HepG2 (cell line): ENCODE measurements around the gene GJC2. TPM values are rescaled to one million over a fixed set of nuclear protein-coding genes. Genes with fewer than 3 reads are reported as not detected.

Experiments used
- DR1 ChIP-seq: sonication (generic); formaldehyde crosslinking; IDR thresholded peaks from 2 replicates; pipeline ENCODE4 v1.8.0; 2021; ENCODE audit warnings: mild to moderate bottlenecking, missing genetic modification reagents, inconsistent platforms
- ETV6 ChIP-seq: sonication (generic); formaldehyde crosslinking; conservative IDR thresholded peaks from 2 replicates; pipeline ENCODE4 v1.4.0; 2020; ENCODE audit warnings: missing genetic modification reagents
- HMG20B ChIP-seq: conservative IDR thresholded peaks from 2 replicates; pipeline ENCODE4 v1.6.1; 2016; ENCODE audit warnings: missing genetic modification reagents, missing compliant biosample characterization
- JUN ChIP-seq: sonication (generic); formaldehyde crosslinking; IDR thresholded peaks from 2 replicates; pipeline ENCODE4 v1.4.0; 2020; ENCODE audit warnings: mild to moderate bottlenecking, missing genetic modification reagents
- POLR2G ChIP-seq: fragments of 200-400 bp; formaldehyde crosslinking; IDR thresholded peaks from 2 replicates; pipeline ENCODE4 v1.6.1; 2018; ENCODE audit warnings: mild to moderate bottlenecking, low read depth, low read length, moderate library complexity
- PPARG ChIP-seq: conservative IDR thresholded peaks from 2 replicates; pipeline ENCODE4 v1.6.1; 2016; ENCODE audit warnings: missing biosample characterization, missing genetic modification reagents
- RFXANK ChIP-seq: IDR thresholded peaks from 2 replicates; pipeline ENCODE4 v1.6.1; 2016
- TBP ChIP-seq: sonication (generic); formaldehyde crosslinking; IDR thresholded peaks from 2 replicates; pipeline ENCODE4 v1.5.0; 2020; ENCODE audit warnings: missing genetic modification reagents
- TOPORS ChIP-seq: sonication (generic); formaldehyde crosslinking; IDR thresholded peaks from 2 replicates; pipeline ENCODE4 v1.8.0; 2023; ENCODE audit warnings: mild to moderate bottlenecking, missing genetic modification reagents
- ZNF496 ChIP-seq: sonication (generic); formaldehyde crosslinking; IDR thresholded peaks from 2 replicates; pipeline ENCODE4 v1.8.1; 2023; ENCODE audit warnings: mild to moderate bottlenecking, moderate library complexity, missing genetic modification reagents; ENCODE audit not compliant: insufficient replicate concordance
- ZNF549 ChIP-seq: sonication (generic); formaldehyde crosslinking; IDR thresholded peaks from 2 replicates; pipeline ENCODE4 v1.5.0; 2020; ENCODE audit warnings: missing genetic modification reagents
- ZNF792 ChIP-seq: IDR thresholded peaks from 2 replicates; pipeline ENCODE4 v1.6.1; 2016
- ZSCAN25 ChIP-seq: sonication (generic); formaldehyde crosslinking; IDR thresholded peaks from 2 replicates; pipeline ENCODE4 v1.8.0; 2022; ENCODE audit warnings: mild to moderate bottlenecking, missing genetic modification reagents
- polyA plus RNA-seq, 8 experiments: library from polyadenylated mRNA; depleted of rRNA in 3 of 8; stranded (reverse) in 7 of 8; unstranded in 1 of 8; fragments of >200 nt; fragmentation: Illumina TruSeq in 4 of 8; extraction: Trizol in 4 of 8; gene quantifications; 2 replicates each; pipeline versions ENCODE4 v1.2.1 to v1.2.3, GENCODE V29; 2011 to 2016; ENCODE audit warnings: low read depth in 4 of 8, missing spikeins in 1 of 8, mixed read lengths in 1 of 8; ENCODE audit not compliant: insufficient read depth in 1 of 8
- total RNA-seq, 5 experiments: library from RNA; depleted of rRNA; stranded (reverse); fragments of >200 nt; fragmentation: Illumina TruSeq; extraction: Trizol; gene quantifications; 2 replicates each; pipeline ENCODE4 v1.2.3, GENCODE V29; 2016; ENCODE audit warnings: low read depth in 1 of 5
- TF ChIP-seq, protein P1 (sequence below): sonication (generic); formaldehyde crosslinking; IDR thresholded peaks from 2 replicates; pipeline ENCODE4 v1.4.0; 2020; ENCODE audit warnings: mild to moderate bottlenecking, missing genetic modification reagents, borderline replicate concordance
- TF ChIP-seq, protein P2 (sequence below): sonication (generic); formaldehyde crosslinking; IDR thresholded peaks from 2 replicates; pipeline ENCODE4 v1.5.1; 2020; ENCODE audit warnings: missing genetic modification reagents, mild to moderate bottlenecking, borderline replicate concordance
- TF ChIP-seq, protein P3 (sequence below): IDR thresholded peaks from 2 replicates; pipeline ENCODE4 v1.6.1; 2016
- TF ChIP-seq, protein P4 (sequence below): sonication (generic); formaldehyde crosslinking; IDR thresholded peaks from 2 replicates; pipeline ENCODE4 v1.4.0; 2020; ENCODE audit warnings: mild to moderate bottlenecking, missing genetic modification reagents

GJC2 gene
- total and polyA plus RNA-seq, 2 of the 13 experiments (the other 11 are each of a cell fraction or from before 2014, with no cell fraction given): 1.6 to 3.8 TPM

DNA sequence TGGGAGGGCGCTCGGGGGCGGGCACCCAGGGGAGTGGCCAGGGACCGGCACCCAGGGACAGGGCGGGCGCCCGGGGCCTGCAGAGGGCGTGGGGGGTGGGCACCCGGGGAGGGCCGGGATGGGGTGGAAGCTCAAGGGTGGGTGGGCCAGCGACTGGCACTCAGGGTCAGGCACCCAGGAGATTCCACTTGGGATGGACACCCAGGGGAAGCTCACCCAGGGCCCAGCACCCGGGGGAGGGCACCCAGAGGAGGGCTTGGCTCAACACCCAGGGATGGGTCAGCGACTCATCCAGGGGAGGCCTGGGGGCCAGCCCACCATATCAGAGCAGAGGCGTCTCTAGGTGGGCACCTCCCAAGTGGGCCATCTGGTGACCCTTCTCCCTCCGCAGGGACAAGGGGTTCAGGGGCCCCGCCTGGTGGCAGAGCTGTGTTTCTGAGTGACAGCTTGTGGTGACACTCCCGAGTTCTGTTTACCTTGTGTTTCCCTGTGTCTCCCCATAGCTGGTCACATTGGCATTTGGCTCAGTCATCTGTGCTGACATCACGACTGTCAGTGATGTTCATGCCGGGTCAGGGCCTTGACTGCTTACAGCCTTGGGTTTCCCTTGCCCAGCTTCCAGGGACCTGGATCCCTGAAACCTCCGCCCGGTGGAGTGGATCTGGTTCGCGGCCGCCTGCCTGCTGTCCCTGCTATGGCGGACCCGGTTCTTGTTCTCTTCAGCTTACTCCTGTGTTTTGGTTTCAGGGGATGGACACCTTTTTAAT lies 16.6 kb downstream of the GJC2 start (continued):
- TF ChIP-seq, protein P1, sequence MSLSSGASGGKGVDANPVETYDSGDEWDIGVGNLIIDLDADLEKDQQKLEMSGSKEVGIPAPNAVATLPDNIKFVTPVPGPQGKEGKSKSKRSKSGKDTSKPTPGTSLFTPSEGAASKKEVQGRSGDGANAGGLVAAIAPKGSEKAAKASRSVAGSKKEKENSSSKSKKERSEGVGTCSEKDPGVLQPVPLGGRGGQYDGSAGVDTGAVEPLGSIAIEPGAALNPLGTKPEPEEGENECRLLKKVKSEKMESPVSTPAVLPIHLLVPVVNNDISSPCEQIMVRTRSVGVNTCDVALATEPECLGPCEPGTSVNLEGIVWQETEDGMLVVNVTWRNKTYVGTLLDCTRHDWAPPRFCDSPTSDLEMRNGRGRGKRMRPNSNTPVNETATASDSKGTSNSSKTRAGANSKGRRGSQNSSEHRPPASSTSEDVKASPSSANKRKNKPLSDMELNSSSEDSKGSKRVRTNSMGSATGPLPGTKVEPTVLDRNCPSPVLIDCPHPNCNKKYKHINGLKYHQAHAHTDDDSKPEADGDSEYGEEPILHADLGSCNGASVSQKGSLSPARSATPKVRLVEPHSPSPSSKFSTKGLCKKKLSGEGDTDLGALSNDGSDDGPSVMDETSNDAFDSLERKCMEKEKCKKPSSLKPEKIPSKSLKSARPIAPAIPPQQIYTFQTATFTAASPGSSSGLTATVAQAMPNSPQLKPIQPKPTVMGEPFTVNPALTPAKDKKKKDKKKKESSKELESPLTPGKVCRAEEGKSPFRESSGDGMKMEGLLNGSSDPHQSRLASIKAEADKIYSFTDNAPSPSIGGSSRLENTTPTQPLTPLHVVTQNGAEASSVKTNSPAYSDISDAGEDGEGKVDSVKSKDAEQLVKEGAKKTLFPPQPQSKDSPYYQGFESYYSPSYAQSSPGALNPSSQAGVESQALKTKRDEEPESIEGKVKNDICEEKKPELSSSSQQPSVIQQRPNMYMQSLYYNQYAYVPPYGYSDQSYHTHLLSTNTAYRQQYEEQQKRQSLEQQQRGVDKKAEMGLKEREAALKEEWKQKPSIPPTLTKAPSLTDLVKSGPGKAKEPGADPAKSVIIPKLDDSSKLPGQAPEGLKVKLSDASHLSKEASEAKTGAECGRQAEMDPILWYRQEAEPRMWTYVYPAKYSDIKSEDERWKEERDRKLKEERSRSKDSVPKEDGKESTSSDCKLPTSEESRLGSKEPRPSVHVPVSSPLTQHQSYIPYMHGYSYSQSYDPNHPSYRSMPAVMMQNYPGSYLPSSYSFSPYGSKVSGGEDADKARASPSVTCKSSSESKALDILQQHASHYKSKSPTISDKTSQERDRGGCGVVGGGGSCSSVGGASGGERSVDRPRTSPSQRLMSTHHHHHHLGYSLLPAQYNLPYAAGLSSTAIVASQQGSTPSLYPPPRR (CRISPR knock-in tag): no peak
- TF ChIP-seq ZNF549: no peak
- TF ChIP-seq TBP (CRISPR knock-in tag): no peak
- TF ChIP-seq ZSCAN25: no peak
- TF ChIP-seq DR1: no peak
- no peak for TF ChIP-seq ZNF496 (CRISPR knock-in tag)
- no peak for TF ChIP-seq ZNF792
- no peak; the same call in 1 of the 2 replicates for TF ChIP-seq JUN
- no peak for TF ChIP-seq POLR2G
- no peak for TF ChIP-seq PPARG (CRISPR knock-in tag)
- TF ChIP-seq, protein P2, sequence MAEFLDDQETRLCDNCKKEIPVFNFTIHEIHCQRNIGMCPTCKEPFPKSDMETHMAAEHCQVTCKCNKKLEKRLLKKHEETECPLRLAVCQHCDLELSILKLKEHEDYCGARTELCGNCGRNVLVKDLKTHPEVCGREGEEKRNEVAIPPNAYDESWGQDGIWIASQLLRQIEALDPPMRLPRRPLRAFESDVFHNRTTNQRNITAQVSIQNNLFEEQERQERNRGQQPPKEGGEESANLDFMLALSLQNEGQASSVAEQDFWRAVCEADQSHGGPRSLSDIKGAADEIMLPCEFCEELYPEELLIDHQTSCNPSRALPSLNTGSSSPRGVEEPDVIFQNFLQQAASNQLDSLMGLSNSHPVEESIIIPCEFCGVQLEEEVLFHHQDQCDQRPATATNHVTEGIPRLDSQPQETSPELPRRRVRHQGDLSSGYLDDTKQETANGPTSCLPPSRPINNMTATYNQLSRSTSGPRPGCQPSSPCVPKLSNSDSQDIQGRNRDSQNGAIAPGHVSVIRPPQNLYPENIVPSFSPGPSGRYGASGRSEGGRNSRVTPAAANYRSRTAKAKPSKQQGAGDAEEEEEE (CRISPR knock-in tag): no peak
- TF ChIP-seq, protein P3, sequence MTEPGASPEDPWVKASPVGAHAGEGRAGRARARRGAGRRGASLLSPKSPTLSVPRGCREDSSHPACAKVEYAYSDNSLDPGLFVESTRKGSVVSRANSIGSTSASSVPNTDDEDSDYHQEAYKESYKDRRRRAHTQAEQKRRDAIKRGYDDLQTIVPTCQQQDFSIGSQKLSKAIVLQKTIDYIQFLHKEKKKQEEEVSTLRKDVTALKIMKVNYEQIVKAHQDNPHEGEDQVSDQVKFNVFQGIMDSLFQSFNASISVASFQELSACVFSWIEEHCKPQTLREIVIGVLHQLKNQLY (CRISPR knock-in tag): no peak
- TF ChIP-seq, protein P4, sequence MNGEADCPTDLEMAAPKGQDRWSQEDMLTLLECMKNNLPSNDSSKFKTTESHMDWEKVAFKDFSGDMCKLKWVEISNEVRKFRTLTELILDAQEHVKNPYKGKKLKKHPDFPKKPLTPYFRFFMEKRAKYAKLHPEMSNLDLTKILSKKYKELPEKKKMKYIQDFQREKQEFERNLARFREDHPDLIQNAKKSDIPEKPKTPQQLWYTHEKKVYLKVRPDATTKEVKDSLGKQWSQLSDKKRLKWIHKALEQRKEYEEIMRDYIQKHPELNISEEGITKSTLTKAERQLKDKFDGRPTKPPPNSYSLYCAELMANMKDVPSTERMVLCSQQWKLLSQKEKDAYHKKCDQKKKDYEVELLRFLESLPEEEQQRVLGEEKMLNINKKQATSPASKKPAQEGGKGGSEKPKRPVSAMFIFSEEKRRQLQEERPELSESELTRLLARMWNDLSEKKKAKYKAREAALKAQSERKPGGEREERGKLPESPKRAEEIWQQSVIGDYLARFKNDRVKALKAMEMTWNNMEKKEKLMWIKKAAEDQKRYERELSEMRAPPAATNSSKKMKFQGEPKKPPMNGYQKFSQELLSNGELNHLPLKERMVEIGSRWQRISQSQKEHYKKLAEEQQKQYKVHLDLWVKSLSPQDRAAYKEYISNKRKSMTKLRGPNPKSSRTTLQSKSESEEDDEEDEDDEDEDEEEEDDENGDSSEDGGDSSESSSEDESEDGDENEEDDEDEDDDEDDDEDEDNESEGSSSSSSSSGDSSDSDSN (CRISPR knock-in tag): no peak; the same call in 1 of the 2 replicates
- no peak for TF ChIP-seq HMG20B (CRISPR knock-in tag)
- no peak for TF ChIP-seq TOPORS (CRISPR knock-in tag)
- no peak for TF ChIP-seq ETV6 (CRISPR knock-in tag)
- TF ChIP-seq RFXANK (CRISPR knock-in tag): no peak
